ENCODE results near the gene HPRT1.

DNA sequence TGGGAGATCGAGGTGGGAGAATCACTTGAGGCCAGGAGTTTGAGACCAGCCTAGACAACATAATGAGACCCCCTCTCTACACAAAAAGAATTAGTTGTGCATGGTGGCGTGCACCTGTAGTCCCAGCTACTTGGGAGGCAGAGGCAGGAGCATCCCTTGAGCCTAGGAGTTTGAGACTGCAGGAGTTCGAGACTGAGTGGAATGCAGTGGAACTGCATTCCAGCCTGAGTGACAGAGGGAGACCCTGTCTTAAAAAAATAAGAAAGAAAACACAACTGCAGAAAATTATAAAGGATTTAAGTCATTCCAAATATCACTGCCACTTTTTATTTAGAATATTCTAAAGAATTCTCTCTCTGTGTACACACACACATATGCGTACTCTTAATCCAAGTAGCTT is 18.4 kb downstream of the HPRT1 start:
- TF ChIP-seq, protein P1, sequence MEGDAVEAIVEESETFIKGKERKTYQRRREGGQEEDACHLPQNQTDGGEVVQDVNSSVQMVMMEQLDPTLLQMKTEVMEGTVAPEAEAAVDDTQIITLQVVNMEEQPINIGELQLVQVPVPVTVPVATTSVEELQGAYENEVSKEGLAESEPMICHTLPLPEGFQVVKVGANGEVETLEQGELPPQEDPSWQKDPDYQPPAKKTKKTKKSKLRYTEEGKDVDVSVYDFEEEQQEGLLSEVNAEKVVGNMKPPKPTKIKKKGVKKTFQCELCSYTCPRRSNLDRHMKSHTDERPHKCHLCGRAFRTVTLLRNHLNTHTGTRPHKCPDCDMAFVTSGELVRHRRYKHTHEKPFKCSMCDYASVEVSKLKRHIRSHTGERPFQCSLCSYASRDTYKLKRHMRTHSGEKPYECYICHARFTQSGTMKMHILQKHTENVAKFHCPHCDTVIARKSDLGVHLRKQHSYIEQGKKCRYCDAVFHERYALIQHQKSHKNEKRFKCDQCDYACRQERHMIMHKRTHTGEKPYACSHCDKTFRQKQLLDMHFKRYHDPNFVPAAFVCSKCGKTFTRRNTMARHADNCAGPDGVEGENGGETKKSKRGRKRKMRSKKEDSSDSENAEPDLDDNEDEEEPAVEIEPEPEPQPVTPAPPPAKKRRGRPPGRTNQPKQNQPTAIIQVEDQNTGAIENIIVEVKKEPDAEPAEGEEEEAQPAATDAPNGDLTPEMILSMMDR (IDR thresholded peaks at IDR 0.05) = no peak
- TF ChIP-seq POLR2A (IDR thresholded peaks at IDR 0.05) = no peak

All from testis (tissue), 2 donors.